NCI-H2029 (cell line): ENCODE results near the gene TCF19.
A peak's percentile ranks its signal among the peaks of the same experiment; 100 is the strongest.

ENCODE experiments used
- DNase-seq: peaks from one replicate; lab custom pipeline; 2025; lab: John Stamatoyannopoulos, UW

TCF19 gene, protein sequence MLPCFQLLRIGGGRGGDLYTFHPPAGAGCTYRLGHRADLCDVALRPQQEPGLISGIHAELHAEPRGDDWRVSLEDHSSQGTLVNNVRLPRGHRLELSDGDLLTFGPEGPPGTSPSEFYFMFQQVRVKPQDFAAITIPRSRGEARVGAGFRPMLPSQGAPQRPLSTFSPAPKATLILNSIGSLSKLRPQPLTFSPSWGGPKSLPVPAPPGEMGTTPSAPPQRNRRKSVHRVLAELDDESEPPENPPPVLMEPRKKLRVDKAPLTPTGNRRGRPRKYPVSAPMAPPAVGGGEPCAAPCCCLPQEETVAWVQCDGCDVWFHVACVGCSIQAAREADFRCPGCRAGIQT

DNA sequence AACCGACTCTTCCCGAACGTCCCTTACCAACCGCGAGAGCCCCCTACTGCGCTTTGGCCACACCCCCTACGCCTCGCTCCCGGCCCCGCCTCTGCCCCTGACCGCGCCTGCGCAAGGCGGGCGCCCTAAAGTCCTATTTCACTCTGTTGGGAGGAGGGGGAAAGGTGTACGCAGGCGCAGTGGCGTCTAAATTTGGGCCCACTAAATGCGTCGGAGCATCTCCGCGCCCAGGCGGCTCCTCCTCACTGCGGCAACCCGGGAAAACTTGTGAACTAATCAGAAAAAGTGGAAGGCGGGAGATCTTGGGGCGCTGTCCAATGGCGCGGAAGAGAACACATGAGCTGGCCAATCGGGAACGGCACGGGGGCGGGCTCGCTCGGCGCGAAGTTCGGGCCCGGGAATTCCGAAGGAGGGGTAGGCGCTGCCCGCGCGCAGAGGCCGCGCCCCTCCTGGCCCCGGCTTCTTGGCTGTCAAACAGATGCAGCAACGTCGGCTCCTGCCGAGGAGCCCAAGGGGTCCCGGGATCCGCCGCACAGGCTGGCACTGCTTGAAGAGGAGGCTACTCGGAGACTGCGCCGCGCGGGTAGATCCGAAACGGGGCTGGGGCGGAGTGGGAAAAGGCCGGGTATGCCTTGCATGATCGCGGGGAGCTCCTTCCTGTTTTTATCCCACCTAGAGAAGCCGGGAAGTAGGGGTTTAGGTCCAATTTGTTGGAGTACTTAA lies at the start of gene TCF19:
Gene TCF19, plus strand, starts transcription at position 450 of the 723 bp plus-strand sequence. CDS start 881 bp downstream, outside the sequence.
- peak; percentile 98 for DNase-seq

DNA sequence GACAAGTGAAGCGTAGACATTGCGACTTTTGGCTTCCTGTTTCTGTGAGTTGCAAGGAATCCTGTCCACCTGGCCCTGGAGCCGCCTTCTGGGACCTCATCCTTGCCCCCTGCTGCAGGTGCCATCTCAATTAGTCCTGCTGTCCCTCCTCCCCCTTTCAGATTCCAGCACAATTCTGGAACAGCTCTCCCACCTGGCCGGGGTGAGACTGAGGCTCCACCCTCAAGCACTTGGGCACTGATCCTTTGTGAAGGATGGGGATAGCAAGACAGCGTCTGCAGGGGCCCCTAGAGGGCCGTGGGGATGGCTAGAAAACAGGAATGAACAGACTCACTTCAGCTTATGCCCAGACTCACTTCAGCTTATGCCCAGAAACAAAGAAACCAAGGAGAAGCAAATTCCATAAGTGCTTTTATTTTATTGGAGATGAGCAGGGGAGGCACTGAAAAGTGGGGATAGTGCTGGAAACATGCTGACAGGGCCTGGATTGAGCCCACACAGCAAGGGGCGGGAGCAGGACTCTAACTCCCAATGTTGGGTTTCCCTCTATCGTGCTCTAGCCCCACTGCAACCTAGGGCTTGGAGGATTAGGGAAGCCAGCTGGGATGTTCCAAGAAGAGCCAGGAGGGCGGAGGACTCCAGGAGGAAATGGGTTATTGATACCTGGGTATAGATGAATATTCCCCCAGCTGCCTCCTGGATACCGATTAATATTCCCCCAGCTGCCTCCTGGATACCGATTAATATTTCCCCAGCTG lies 47.4 kb upstream of the TCF19 start:
- DNase-seq, result no peak

DNA sequence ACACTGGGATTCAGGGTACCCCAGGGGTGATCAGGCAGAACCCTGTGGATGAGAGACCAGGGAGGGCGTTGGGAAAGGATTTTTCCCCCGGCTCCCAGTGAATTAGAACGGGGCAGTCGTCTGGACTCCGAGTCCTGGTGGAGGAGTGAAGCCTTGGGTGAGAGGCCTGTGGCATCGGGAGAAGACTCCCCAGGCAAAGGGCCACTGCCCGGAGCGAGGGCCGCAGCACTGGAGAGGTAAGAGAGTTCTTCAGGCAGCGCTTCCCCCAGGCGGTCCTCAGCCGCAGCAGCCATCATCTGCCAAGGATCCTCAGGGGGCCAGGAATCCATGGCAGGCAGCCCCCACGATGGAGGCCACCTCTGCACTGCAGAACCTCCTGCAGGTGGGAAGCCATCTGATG lies 46.7 kb upstream of the TCF19 start:
- no peak for DNase-seq

DNA sequence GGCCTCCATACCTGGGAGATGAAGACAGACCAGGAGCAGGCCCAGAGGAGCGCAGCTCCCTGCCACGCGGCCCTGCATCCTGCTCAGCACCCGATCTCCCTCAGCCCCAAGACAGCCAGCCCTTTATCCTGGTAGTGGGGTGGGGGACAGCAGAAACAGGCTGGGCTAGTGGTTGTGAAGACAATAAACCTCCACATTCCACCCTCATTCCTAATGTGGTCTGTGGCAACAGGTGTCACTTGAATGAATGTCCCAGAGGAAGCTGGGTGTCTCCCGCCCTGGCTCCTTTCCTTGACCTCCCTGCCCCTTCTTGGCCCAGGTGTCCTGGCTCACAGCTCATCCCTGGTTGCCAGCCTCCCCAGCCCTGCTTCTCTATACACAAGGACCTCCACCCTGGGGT lies 45.9 kb upstream of the TCF19 start, which contains the start of gene C6orf15:
Gene C6orf15, minus strand, starts transcription at position 98 of the 400 bp plus-strand sequence. Its CDS starts 20 bp downstream, at position 78.
- no peak for DNase-seq

DNA sequence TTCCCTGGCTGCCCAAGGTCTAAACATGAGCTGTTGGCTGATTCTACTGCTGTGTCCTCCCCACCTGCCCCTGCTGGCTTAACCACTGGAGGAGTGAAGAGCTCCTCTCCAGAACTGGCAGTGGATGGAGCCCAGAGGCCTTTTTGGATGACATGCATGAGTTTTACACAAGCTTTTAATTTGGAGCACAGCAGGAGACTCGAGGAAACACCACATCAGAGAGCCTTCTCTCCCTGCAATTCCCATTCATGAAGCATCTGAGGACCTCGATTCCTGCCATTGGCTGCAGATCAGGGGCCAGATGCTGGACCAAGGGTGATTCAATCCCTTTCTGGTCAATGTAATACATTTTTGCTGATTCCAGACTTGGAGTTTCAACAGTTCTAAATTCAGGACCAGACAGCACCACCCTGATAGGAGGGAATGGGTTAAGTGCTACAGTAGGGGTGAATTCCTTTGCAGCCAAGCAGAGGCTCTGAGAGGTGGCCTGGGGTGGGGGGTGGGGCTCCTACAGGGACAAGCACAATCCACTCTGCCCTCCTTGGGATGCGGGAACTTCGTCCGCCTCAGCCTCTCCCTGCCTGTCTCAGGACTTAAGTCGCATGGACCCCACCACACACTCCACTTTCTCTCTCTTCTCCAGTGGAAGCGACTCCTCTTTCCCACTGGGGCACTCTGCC lies 44.4 kb upstream of the TCF19 start:
- DNase-seq, result no peak

DNA sequence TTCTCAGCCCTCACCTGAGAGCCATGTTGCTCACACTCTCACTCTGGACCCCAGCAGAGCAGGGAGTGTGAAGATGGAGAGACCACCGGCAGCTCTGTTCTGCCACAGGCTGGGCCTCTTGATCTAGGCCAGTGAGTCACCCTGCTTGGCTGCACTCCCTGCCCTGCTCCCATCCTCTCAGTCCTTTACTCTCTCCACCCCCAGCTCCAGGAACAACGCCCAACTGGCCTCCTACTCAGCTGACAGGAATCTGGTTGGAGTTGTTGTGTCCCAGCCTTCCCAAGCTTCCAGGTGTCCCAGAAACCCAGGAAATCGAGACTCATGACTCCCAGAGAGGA lies 43.9 kb upstream of the TCF19 start, which contains the start of gene PSORS1C1:
Gene PSORS1C1, plus strand, starts transcription at position 260 of the 338 bp plus-strand sequence. CDS start 14,833 bp downstream, outside the sequence.
- no peak for DNase-seq

DNA sequence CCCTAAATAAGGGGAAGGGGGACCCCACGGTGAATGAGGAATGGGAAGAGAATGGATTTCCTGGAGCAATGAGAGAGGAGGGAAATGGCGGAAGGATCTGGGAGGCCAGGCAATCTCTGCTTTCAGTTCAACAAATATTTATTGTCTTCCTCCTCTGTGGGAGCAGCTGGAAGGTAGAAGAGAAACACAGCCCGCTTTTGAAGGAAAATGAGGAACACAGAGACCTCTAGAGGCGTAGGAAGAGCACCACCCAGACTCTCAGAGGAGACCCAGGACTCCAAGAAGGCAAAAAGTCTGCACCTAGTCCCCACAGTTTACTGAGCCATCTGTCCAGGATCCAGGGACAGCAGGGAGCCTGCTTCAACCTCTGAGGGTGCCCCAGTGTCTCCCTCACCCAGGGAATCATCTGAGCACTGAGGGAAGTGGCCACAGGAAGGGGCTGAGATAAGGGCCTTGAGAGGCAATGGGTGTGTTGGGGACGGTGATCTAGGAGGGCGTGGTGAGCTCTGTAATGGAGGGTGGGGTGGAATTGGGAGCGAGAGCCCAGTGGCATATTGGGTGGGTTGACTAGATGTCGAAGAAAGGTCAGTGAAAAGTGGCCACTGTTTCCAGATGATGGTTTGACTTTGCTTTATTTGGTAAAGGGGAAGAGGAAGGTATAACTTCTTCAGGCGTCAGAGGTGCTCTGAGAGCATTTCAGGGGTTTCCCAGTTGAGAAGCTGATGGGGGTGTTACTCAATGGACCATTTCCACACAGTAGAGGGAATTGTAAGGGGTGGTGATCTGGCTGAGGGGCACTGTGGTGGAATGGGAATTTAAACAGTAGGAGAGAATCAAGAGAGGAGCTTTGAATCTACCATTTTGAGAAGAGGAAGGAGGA lies 43.2 kb upstream of the TCF19 start:
- DNase-seq, result no peak

DNA sequence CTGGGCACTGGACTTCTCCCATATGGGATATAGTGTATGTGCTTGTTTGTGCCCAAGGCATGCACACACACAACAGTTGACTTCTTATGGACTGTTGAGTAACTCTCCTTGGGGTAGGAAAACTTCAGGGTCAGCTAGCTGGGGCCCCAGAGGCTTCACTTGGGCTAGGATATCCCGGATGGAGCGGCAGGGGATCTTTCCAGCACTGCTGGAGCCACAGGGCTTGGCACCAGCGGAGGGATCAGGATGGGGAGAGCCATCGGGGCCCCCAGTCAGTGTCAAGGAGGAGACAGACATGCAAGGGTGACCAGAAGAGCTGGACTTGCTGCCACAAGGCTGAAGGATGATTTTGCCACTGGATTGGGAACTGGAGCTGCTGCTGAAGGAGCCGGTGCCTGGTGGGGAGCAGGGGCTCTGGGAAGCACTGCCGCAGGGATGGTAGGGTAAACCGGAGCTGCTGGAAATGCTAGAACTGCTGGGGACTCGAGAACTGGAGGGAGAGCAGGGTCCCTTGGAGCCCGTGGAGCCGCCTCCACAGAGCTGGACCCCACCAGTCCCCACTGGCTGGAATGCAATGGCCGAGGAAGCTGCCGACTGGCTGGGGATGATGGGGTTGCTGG lies 42.3 kb upstream of the TCF19 start:
- no peak for DNase-seq

DNA sequence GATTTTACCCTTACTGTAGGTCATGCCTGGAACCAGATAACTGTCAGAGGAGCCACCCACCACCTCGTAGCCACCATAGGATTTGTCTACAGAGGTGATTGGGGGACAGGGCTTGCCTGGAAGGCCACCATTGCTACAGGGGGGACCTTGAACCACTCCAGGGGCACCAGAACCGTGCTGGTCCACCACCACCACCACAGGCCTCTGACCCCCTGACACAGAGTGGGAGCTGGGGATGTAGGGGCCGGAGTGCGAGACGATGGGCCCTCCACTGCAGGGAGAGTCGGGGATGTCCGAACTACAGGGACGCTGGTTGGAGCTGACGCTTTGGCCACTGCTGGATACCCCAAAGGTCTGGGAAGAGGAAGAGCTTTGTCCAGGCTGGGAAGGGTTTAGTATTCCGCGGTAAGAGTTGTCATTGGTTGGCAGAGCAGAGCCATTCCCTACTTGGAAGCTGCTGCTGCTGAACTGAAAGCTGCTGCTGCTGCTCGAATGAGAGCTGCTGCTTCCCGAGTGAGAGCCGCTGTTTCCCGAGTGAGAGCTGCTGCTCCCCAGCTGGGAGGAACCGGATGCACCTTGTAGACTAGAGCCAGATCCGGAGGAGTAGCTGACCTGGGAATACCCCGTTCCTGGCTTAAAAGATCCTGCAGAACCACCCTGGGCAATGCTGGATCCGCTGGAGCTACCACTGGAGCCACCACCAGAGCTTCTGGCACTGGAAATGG lies 41.6 kb upstream of the TCF19 start:
- no peak for DNase-seq

DNA sequence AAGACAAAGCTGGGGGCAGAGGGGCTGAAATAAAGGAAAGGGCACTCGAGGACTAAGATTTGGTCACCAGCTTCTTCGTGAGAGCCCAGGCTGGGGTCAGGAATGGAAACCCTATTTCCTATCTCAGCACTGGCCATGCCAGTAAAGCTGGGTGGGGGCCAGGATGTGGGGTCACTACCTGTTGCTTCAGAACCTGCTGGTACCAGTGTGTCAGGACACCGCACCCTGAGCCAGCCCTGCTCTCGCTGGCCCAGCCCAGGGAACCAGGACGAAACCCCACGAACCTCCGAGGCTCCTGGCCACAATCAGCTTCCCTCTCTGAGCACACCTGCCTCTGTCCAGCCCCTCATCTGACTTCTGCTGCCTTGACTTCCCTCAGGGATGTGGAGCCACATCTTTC lies 40.2 kb upstream of the TCF19 start:
- DNase-seq, result no peak

DNA sequence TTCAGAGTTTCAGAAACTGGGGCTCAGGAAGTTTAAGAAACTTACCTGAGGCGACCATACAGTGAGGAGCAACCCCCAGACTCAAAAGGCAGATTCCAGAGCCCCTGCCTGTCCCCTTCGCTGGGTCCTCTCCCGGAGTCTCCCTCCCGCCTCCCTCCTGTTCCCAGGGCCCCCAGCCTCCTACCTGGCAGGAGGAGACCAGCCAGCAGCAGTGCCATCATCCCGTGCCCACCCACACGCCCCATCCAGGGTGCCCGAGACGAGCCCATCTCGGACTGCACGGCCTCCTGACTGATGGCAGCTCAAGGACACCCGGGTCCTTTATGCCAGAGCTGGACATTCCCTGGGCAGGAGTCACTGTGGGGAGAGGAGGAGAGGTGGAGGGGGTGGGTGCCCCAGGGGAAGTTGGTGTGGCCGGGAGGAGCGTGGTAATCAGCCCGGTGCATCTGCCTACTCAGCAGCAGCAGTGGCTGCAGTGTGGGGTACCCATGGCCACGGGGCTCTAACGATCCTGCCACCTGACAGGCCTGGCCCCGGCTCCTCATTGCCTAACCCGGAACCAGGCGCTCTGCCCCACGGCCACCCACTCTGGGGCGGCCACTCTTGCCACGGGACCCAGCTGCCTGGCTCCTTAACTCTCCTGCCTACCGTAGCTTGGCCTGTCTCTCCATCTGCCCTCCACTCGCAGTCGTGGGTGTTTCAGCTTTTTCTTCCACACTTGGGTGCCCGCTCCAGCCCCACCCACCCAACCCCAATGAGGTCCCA lies 38.1 kb upstream of the TCF19 start, which contains the start of gene CDSN:
Gene CDSN, minus strand, starts transcription at position 296 of the 765 bp plus-strand sequence. Its CDS starts 27 bp downstream, at position 269.
- no peak for DNase-seq

DNA sequence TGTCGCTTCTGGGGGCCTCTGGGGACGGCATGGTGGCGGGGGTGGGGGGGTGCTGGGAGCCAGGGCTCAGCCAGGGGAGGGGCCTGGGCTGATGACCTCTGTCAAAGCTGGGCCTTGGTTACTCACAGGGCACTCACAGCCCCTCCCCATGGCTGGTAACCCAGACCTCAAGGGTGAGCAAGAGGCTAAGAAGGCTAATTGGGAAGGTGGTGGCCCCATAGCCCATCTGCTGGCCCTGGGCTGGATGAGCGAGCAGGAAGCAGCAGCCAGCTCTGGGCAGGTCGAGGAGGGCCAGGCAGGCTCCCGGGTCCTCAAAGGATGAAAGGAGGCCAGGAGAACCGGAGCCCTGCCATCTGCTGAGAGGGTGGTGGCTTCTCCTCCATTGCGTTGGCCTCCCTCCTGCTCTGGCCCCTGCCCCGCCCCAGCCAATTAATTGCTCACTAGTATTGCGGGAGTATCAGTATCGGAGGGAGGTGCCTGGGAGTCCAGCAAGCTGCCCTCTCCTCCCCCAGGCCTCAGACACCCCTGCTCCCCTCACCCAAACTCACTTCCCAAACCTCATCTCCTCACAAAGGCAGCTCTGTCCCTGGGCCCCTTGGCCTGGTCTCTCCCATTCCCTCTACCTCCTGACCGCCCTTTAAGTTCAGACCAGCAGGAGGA lies 37.1 kb upstream of the TCF19 start:
- no peak for DNase-seq

DNA sequence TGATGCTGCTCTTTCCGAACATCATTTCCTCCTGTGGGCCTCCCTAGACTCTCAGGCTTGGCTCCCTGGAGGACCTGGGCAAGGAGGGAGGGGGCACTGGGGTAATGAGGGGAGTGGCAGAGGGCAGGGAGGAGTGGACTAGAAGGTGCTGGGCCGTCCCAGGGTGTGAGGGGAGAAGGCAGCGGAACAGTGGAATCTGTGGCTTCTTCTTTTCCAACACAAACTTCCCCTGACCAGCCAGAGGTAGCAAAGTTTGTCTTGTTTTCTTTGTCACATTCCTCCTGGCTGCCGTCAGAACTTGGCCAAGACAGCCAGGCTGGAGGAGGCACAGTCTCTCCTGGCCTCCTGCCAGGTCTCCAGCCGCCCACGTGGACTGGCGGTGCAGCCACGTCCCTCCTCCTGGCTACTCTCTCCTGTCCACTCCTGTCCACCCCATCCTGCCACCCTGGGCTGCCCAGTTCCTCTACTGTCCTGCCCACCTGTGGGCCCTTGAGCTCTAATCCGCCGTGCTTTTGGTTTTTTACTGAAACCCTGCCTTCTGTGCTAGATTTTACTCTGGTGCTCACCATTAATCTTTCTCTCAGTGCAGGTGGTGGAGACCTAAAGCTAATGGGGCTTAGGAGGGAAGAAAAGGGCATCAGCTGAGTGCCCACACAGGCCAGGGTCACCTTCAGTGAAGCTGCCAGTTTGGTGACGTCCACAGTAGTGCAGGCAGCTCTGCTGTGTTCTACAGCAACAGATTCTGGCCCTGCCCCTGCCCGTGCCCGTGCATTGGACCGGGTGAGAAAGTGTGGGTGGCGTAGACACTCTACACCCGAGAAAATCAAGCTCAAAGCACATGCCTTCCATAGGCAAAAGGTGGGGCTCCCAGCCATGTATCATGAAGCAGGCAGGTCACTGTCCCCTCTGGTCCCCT lies 35.3 kb upstream of the TCF19 start:
- DNase-seq, result no peak

DNA sequence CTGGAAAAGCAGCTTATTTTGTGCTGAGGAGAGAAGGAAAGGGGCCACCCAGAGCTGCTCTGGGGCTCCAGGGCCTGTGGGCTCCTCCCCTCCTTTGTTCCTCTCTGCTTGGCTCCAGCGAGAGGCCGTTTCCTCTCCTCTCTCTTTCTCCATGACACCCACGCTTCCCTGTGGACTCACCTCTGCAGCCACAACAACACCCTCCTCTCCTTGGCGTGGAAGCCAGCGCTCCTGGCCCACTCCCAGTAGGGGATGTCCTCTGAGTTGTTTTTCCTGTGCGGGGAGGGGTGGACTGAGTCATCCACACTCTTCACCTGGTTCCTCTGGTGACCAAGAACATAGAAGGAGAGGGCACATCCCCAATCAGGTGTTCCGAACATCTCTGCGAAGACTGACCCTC lies 33.2 kb upstream of the TCF19 start:
- peak; percentile 32 for DNase-seq

DNA sequence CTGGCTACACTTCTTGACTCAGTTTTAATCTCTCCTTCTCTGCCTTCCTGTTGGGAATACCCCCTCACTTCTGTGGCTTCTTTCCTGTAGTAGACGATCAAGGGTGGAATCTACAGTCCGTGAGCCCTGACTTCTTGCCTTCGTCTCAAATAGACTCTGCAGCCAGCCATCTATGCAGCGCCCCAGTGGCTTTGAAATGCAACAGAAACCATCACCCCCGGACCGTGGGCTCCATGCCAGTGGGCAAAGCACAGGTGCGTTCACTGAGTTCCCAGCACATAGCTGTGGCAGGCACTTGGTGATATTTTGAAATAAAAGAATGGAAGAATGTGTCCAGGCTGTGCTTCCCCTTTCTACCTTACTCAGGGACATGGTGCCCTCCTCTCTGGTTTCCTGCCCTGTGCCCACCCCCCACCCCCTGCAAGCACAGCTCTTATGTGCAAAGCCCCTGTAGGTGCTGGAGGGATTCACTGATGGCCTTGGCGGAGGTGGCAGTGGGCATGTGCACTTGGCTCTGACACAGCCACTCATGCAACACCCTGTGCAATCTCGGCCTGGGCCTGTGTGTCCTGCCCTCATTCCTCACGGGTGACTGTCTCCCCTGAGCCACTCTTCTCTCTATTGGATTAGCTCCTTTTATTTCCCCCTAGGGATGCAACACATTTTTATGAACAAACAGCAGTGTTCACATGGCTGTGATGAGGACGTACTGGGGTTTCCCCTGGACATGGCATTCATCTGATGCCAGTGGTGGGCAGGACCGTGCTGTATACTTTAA lies 32.6 kb upstream of the TCF19 start:
- DNase-seq, result no peak

DNA sequence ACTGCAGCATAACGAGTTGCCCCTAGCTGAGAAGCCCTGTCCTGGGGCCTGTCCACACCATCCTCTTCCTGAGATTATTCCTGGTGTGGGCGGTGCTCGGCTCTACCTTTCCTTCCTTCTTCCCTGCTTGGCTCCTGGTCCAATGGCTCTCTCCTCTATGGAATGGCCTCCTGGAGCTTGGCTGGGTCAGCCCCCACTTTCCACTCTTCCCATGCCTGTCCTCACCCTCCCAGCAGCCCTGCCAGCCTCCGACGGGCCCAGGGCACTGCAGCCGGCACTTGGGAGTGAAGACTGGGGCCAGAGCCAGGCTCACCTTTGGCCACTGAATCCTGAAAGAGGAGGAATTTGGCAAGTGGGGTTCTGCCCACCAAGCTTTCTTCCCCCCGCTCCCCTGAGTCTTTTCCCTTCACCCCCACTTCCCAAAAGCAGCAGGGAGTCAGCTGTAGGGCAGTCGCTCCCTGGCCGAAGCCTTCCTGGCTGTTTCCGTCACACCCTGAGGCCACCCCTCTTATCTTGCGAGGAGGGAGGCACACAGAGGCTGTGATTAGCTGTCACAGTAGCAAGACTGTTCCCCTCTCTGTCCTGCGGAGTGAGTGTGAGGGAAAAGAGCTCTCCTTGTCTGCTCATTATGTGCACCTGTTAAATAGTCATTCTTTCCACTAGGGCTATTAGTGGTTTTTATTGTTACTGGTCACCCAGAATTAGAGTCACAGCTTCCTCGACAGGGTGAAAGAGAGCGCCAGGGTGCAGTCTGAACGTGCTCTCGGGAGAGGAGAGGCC lies 31.8 kb upstream of the TCF19 start:
- DNase-seq, result no peak
